HCT116 (cell line): ENCODE data around the gene SMOC1. TPM values are rescaled to one million over a fixed set of nuclear protein-coding genes. Genes with fewer than 3 reads are reported as not detected.

Experiments
- ATAC-seq: fragments of 200-7000 bp; cut with Tn5 transposase; 2 replicates; pipeline ENCODE4 v1.9.1; 2020; ENCODE audit warnings: mild to moderate bottlenecking, moderate library complexity
- BruUV-seq: library from RNA; stranded (reverse); fragments of 400-500 nt; replicated peaks from 2 replicates; lab custom pipeline; 2021; lab: Mats Ljungman, UMichigan
- CTCF ChIA-PET: fragments of 300-600 bp; sonication (Branson Sonifier 250); formaldehyde crosslinking; loops from one replicate; lab custom pipeline; 2021; ENCODE audit warnings: antibody characterized with exemption; lab: Charles Lee
- POLR2A ChIA-PET: fragments of 300-600, 350-600 bp; sonication (Branson Sonifier 250); formaldehyde crosslinking; loops from one replicate; lab custom pipeline; 2021; ENCODE audit warnings: antibody characterized with exemption; lab: Charles Lee
- RAD21 ChIA-PET, 2 experiments: fragments of 300-600 bp; sonication (Branson Sonifier 250); formaldehyde crosslinking; loops; one replicate each; lab custom pipeline; 2023; ENCODE audit warnings: low total read pairs in 2 of 2; ENCODE audit not compliant: uncharacterized antibody in 2 of 2, unreplicated experiment in 2 of 2, low non-redundant PET in 1 of 2; lab: Charles Lee
- DNase-seq: peaks from one replicate; pipeline ENCODE4 v3.0.0-alpha.2; 2010; ENCODE audit warnings: low read depth, low spot score
- H2AFZ ChIP-seq: fragments of 200-600 bp; shearing (Covaris generic), sonication (generic); 2 replicates; pipeline ENCODE4 v1.6.1; 2017; ENCODE audit warnings: low read depth, mixed run types, mixed read lengths, antibody characterized with exemption, low read length; ENCODE audit not compliant: poor library complexity, severe bottlenecking
- H3K27ac ChIP-seq: 2 replicates; pipeline ENCODE4 v1.5.1; 2012; ENCODE audit warnings: low read depth, low read length
- H3K27me3 ChIP-seq: fragments of 200-600 bp; sonication (generic); 2 replicates; pipeline ENCODE4 v1.6.1; 2016; ENCODE audit warnings: mixed run types, low read length, mixed read lengths; ENCODE audit not compliant: insufficient read depth
- H3K36me3 ChIP-seq, 2 experiments: fragments of 200-500 bp in 1 of 2; fragments of 200-600 bp in 1 of 2; sonication (Bioruptor generic) in 1 of 2; sonication (generic) in 1 of 2; 2 replicates each; pipeline versions ENCODE4 v1.5.1 to v1.6.1; 2014 to 2016; ENCODE audit warnings: low read length in 2 of 2, inconsistent platforms in 1 of 2, mixed read lengths in 1 of 2, mixed run types in 1 of 2; ENCODE audit not compliant: insufficient read depth in 2 of 2, control insufficient read depth in 1 of 2
- H3K4me1 ChIP-seq, 2 experiments: fragments of 200-600 bp in 1 of 2; sonication (generic) in 1 of 2; 2 replicates each; pipeline versions ENCODE4 v1.5.1 to v1.6.1; 2012 to 2017; ENCODE audit warnings: low read length in 2 of 2, inconsistent platforms in 1 of 2, mild to moderate bottlenecking in 1 of 2, mixed read lengths in 1 of 2, mixed run types in 1 of 2, moderate library complexity in 1 of 2; ENCODE audit not compliant: insufficient read depth in 2 of 2, control insufficient read depth in 1 of 2
- H3K4me2 ChIP-seq: fragments of 200-600 bp; sonication (generic); 2 replicates; pipeline ENCODE4 v1.6.1; 2017; ENCODE audit warnings: mixed run types, low read length, mixed read lengths
- H3K4me3 ChIP-seq, 2 experiments: fragments of 200-600 bp in 1 of 2; sonication (generic) in 1 of 2; replicated peaks in 1 of 2; 2 replicates each; pipeline ENCODE4 v1.5.1; 2011 to 2016; ENCODE audit warnings: low read length in 2 of 2, control low read depth in 1 of 2, low read depth in 1 of 2, mild to moderate bottlenecking in 1 of 2, mixed read lengths in 1 of 2, mixed run types in 1 of 2
- H3K79me2 ChIP-seq: fragments of 200-600 bp; sonication (generic); 2 replicates; pipeline ENCODE4 v1.6.1; 2017; ENCODE audit warnings: mild to moderate bottlenecking, mixed run types, low read length, moderate library complexity, mixed read lengths; ENCODE audit not compliant: insufficient read depth
- H3K9ac ChIP-seq: fragments of 200-600 bp; sonication (generic); 2 replicates; pipeline ENCODE4 v1.6.1; 2016; ENCODE audit warnings: low read length, mixed read lengths
- H3K9me2 ChIP-seq: fragments of 200-600 bp; sonication (generic), shearing (Covaris generic); 2 replicates; pipeline ENCODE4 v1.6.1; 2017; ENCODE audit warnings: mixed run types, mild to moderate bottlenecking, moderate library complexity; ENCODE audit not compliant: insufficient read depth
- H3K9me3 ChIP-seq, 2 experiments: fragments of 200-500 bp in 1 of 2; fragments of 200-600 bp in 1 of 2; sonication (Bioruptor generic) in 1 of 2; sonication (generic) in 1 of 2; 2 replicates each; pipeline ENCODE4 v1.6.1; 2014 to 2017; ENCODE audit warnings: low read length in 2 of 2, mixed read lengths in 2 of 2, inconsistent platforms in 1 of 2, low read depth in 1 of 2, mild to moderate bottlenecking in 1 of 2, mixed run types in 1 of 2, moderate library complexity in 1 of 2; ENCODE audit not compliant: control insufficient read depth in 1 of 2, insufficient read depth in 1 of 2
- H4K20me1 ChIP-seq: fragments of 200-600 bp; sonication (generic), shearing (Covaris generic); 2 replicates; pipeline ENCODE4 v1.6.1; 2017; ENCODE audit warnings: mixed run types, mild to moderate bottlenecking, moderate library complexity; ENCODE audit not compliant: insufficient read depth
- ATF3 ChIP-seq: IDR thresholded peaks from 2 replicates; pipeline ENCODE4 v1.6.1; 2012
- CBX3 ChIP-seq: IDR thresholded peaks from 2 replicates; pipeline ENCODE4 v1.6.1; 2012; ENCODE audit warnings: low read depth
- CEBPB ChIP-seq: IDR thresholded peaks from 2 replicates; pipeline ENCODE4 v1.6.1; 2012; ENCODE audit warnings: low read depth
- EGR1 ChIP-seq: IDR thresholded peaks from 2 replicates; pipeline ENCODE4 v1.6.1; 2012; ENCODE audit warnings: low read depth
- ELF1 ChIP-seq: IDR thresholded peaks from 2 replicates; pipeline ENCODE4 v1.6.1; 2012; ENCODE audit warnings: low read depth, borderline replicate concordance
- EZH2phosphoT487 ChIP-seq: fragments of 200-600 bp; IDR thresholded peaks from 2 replicates; pipeline ENCODE4 v1.6.1; 2018; ENCODE audit warnings: antibody characterized with exemption, borderline replicate concordance
- FOSL1 ChIP-seq: IDR thresholded peaks from 2 replicates; pipeline ENCODE4 v1.6.1; 2012; ENCODE audit warnings: low read depth
- JUND ChIP-seq: IDR thresholded peaks from 2 replicates; pipeline ENCODE4 v1.6.1; 2012
- MAX ChIP-seq: IDR thresholded peaks from 2 replicates; pipeline ENCODE4 v1.6.1; 2012
- POLR2A ChIP-seq: IDR thresholded peaks from 2 replicates; pipeline ENCODE4 v1.7.0; 2011; ENCODE audit warnings: borderline replicate concordance; ENCODE audit not compliant: insufficient read depth, insufficient read length; ENCODE audit errors: extremely low read depth
- POLR2AphosphoS5 ChIP-seq: IDR thresholded peaks from 2 replicates; pipeline ENCODE4 v1.6.1; 2011; ENCODE audit warnings: mild to moderate bottlenecking, low read depth, low read length, moderate library complexity
- RAD21 ChIP-seq: IDR thresholded peaks from 2 replicates; pipeline ENCODE4 v1.6.1; 2012; ENCODE audit warnings: low read depth, mild to moderate bottlenecking
- REST ChIP-seq: IDR thresholded peaks from 2 replicates; pipeline ENCODE4 v1.6.1; 2012; ENCODE audit warnings: low read depth
- SP1 ChIP-seq: IDR thresholded peaks from 2 replicates; pipeline ENCODE4 v1.6.1; 2012; ENCODE audit warnings: low read depth
- TCF7L2 ChIP-seq: IDR thresholded peaks from 2 replicates; pipeline ENCODE4 v1.7.0; 2011; ENCODE audit warnings: borderline replicate concordance, inconsistent platforms; ENCODE audit not compliant: insufficient read depth, insufficient read length; ENCODE audit errors: extremely low read depth
- YY1 ChIP-seq: IDR thresholded peaks from 2 replicates; pipeline ENCODE4 v1.6.1; 2011; ENCODE audit warnings: low read length, low read depth, moderate library complexity, mild to moderate bottlenecking; ENCODE audit not compliant: insufficient replicate concordance; ENCODE audit errors: extremely low read depth
- ZNF274 ChIP-seq: fragments of 200-500 bp; sonication (Bioruptor generic); IDR thresholded peaks from 2 replicates; pipeline ENCODE4 v1.6.1; 2014; ENCODE audit warnings: mild to moderate bottlenecking, low read depth, low read length, inconsistent platforms
- intact Hi-C: fragments of 100-400 bp; cut with micrococcal nuclease; formaldehyde crosslinking; loops from 2 replicates; pipeline ENCODE4 v1.10.0; 2022
- total RNA-seq: library from RNA; stranded (reverse); gene quantifications from one replicate; pipeline ENCODE4 v1.2.1, GENCODE V29; 2021; ENCODE audit not compliant: unreplicated experiment

The SMOC1 gene
- total RNA-seq, 1 experiment from 2014 or later = not detected

- Histone ChIP-seq H3K9ac (no peak overlapping the region), H3K27ac (no peak overlapping the region), H3K9me2 (no peaks in the 10 kb centered on the region), H3K79me2 (no peaks in the 10 kb centered on the region), H4K20me1 (no peaks in the 10 kb centered on the region), H3K9me3 (no peaks in the 10 kb centered on the region)
- POLR2A ChIA-PET = no interaction called here
- TF ChIP-seq EZH2phosphoT487 = no peak
- no peak for TF ChIP-seq CEBPB
- TF ChIP-seq ATF3 = no peak
- TF ChIP-seq POLR2A = no peak
- no peak for TF ChIP-seq RAD21
- no peak for TF ChIP-seq SP1
- no peak for TF ChIP-seq JUND
- TF ChIP-seq FOSL1 = no peak
- no peak for TF ChIP-seq ELF1
- TF ChIP-seq, all 23 proteins: peak for 0
- Histone ChIP-seq H3K4me3 (no peak overlapping the region), H3K36me3 (no peaks in the 10 kb centered on the region), H2AFZ (no peak overlapping the region), H3K4me2 (no peak overlapping the region), H3K4me1 (no peaks in the 10 kb centered on the region), H3K27me3 (peaks cover 11% of the 10 kb centered on the region)
- no TSS peak for BruUV-seq
- CTCF ChIA-PET = no interaction called here
- intact Hi-C loops = no loop called here
- ATAC-seq (no peak), DNase-seq (no peak)
- RAD21 ChIA-PET = no interaction called here
Observed at GRCh38 chr14:69848903-69849391, 30.3 kb upstream of the SMOC1 start.

GRCh38 chr14:69850086-69850735 is 29.0 kb upstream of the SMOC1 start:
- Histone ChIP-seq H3K9me3 (no peaks in the 10 kb centered on the region), H3K9me2 (no peaks in the 10 kb centered on the region), H3K9ac (no peak overlapping the region), H3K4me2 (no peak overlapping the region), H3K27me3 (peaks cover 3% of the 10 kb centered on the region), H3K27ac (no peak overlapping the region), H2AFZ (no peak overlapping the region), H3K79me2 (no peaks in the 10 kb centered on the region), H3K4me1 (no peaks in the 10 kb centered on the region), H4K20me1 (no peaks in the 10 kb centered on the region), H3K4me3 (no peak overlapping the region), H3K36me3 (no peaks in the 10 kb centered on the region)
- intact Hi-C loops = no loop called here
- no TSS peak for BruUV-seq
- DNase-seq = no peak
- CTCF ChIA-PET = no interaction called here
- POLR2A ChIA-PET = no interaction called here
- RAD21 ChIA-PET = no interaction called here
- ATAC-seq = no peak
- TF ChIP-seq CEBPB (no peak), MAX (no peak), TCF7L2 (no peak), EZH2phosphoT487 (no peak), EGR1 (no peak), FOSL1 (no peak), REST (no peak), POLR2AphosphoS5 (no peak), POLR2A (no peak), CBX3 (no peak), ELF1 (no peak), SP1 (no peak), ZNF274 (no peak), YY1 (no peak)
